ENCODE data around the gene CBY1.

CBY1 gene

DNA sequence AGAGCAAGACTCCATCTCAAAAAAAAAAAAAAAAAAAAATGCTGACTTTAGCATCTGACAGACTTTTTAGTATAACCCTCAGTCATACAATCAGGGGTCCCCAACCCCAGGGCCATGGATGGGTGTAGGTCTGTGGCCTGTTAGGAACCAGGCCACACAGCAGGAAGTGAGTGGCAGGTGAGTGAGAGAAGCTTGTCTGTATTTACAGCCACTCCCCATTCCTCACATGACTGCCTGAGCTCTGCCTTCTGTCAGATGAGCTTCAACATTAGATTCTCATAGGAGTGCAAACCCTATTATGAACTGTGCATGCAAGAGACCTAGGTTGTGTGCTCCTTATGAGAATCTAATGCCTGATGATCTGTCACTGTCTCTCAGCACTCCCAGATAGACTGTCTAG, 3.6 kb upstream of the CBY1 start:
- no peak for DNase-seq

- no peak for DNase-seq
Observed at GRCh38 chr22:38653741-38654140, 2.7 kb upstream of the CBY1 start.

GRCh38 chr22:38655519-38656255, 751 bp upstream of the CBY1 start:
- peak in 1 of 2 experiments; percentile 1 for DNase-seq

DNA sequence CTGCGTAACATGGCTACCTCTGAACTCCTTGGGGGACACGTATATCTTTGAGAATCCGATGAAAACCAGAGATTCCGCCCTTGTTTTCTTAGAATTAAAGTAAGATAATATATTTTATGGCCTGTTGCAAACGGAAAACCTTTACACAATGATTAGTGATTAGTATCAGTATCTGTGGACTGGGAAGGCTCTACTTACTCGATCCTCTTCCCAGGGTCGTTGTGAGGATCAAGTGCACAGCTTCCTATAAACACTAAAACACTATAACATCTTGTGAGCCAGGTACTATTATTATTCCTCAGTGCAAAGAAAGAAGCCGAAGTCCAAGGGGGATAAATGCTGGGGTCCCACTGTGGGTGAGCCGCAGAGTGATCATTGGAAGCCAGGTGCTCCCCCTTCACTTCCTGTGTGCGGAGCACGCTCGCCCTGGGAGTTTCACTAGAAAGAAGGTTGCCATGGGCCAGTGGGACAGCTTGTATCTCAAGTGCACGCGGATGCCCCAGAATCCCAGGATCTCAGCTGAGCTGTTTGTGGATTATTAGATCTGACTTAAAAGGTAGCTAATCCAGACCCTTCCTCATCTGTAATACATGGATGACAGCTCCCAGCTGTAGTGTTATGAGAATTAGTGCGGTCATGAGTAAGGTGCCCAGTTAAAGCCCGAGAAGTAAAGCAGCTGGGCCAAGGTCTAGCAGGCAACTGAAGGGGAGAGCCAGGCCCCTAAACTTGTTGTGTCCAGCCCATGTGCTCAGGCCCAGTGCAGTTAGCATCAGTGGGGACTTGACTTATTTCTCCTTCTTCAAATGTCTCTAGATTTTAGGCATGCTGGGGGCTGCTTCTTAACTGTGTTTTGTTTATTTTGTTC, 839 bp downstream of the CBY1 start:
- DNase-seq = peak; percentile 12 to 14

GRCh38 chr22:38674888-38675287, 18.4 kb downstream of the CBY1 start:
- DNase-seq = no peak

DNA sequence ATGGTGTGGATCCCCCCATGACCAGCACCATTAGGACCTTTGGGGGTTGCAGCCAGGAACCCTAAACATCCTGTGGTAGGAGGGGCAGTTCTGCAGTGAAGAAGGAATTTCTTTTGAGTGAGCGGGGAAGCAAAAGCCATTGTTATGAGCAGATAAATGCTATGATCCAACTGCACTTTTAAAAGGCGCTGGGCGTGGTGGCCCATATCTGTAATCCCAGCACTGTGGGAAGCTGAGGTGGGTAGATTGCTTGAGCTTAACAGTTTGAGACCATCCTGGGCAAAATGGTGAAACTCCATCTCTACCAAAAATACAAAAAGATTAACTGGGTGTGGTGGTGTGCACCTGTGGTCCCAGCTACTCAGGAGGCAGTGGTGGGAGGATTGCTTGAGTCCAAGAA, 19.4 kb downstream of the CBY1 start:
- no peak for DNase-seq

GRCh38 chr22:38681582-38682335, 25.3 kb downstream of the CBY1 start, which contains the start of gene TOMM22:
Gene TOMM22 (plus strand): TSS chr22:38681957. CDS start chr22:38681979, 22 bp downstream.
- peak; percentile 79 to 81 for DNase-seq

DNA sequence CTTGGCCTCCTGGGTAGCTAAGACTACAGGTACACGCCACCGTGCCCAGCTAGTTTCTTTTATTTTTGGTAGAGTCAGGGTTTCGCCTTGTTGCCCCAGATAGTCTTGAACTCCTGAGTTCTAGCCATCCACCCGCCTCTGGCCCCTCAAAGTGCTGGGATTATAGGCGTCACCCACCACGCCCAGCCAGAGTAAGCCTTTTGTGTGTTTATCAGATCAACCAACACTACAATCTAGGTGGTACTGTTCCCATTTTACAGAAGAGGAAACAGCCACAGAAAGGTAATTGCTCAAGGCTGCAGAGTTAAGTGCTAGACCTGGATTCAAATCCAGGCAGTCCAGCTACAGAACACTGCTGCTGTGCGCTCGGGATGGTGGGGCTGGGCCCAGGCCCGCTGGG, 28.5 kb downstream of the CBY1 start:
- DNase-seq = no peak

GRCh38 chr22:38685761-38686160, 29.3 kb downstream of the CBY1 start:
- no peak for DNase-seq

- DNase-seq = no peak
Observed at GRCh38 chr22:38689651-38690050, 33.2 kb downstream of the CBY1 start.

GRCh38 chr22:38694049-38694448, 37.6 kb downstream of the CBY1 start:
- no peak for DNase-seq

GRCh38 chr22:38694940-38695339, 38.5 kb downstream of the CBY1 start:
- DNase-seq = no peak

GRCh38 chr22:38696606-38697424, 40.4 kb downstream of the CBY1 start:
- peak in 1 of 2 experiments; percentile 65 for DNase-seq

DNA sequence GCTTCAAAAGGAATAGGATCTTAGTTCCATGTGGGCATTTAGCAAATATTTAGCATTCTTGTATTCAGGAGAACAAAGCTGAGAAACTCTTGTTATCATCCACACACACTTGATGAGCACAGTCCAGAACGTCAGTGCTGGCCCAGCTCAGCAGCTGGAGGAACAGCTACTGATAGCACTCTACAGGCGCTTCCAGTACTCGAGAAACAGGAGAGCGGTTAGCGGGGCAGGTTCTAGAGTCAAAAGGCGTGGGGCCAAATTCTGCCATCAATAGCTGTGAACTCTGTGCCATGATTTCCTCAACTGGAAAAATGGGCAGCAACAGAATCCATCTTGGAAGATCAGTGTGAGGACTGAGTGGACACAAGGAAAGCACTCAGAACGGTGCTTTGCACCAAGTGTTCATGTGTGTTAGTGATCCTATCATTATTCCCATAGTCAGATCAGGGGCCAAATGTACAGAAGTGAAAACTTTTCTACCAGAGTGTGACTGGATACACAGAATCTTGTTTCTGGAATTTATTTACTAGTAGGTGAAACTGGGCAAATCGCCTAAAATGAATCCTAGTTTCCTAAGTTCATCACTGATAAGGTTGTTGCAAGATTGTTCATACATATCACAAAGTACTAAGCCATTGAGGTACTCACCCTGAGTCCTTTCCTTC, 41.1 kb downstream of the CBY1 start:
- no peak for DNase-seq

GRCh38 chr22:38698407-38699094, 42.1 kb downstream of the CBY1 start:
- no peak for DNase-seq

DNA sequence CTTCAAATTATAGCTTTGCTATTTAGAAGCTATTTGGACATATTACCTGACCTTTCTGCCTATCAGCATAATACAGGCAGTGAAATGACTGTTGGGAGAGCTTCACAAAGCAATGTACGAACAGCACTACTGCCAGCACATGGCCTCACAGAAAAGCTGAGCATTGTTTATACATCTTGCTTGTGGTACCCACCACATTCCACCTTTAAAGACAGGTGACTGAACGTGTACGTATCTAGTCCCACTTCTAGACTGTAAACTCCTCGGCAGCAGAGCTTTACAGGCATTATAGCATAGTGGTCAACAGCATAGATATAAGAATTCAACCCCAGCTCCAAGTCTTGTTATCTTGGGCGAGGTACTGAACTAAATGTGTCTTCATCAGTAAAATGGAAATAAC, 42.7 kb downstream of the CBY1 start:
- no peak for DNase-seq

DNA sequence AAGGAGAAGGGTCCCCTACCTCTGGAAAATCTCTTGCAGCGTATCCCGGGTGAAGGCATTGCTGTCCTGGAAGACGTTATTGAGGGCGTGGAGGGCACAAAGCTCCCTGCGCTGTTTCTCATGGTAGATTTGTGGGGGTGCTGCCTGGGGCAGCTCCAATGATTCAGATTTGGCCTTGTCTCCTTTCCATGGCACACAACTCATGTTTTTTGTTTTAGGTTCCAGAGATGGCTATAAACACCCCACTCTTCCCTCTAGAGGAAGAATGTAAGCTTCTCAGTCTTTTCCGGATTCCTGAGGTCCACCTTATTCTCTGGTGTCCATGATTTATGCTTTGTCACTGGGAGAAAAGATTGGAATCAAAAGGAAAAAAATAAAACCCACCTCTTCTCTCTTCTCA, 43.3 kb downstream of the CBY1 start:
- DNase-seq = no peak

- DNase-seq = no peak
Observed at GRCh38 chr22:38700270-38700788, 43.9 kb downstream of the CBY1 start.

- DNase-seq = peak; percentile 96 to 98
Observed at GRCh38 chr22:38700789-38701628, 44.6 kb downstream of the CBY1 start, which contains the start of gene JOSD1. Gene JOSD1 (minus strand): TSS chr22:38700943. CDS start chr22:38699987, 956 bp downstream.

All from stimulated activated CD4-positive, alpha-beta T cell treated with anti-CD3 and anti-CD28 coated beads, Interleukin-4, amount 100 ng/mL, for 4 hours (primary cell).